ENCODE data around the gene LRRTM4. TPM values are rescaled to one million over a fixed set of nuclear protein-coding genes. Genes with fewer than 3 reads are reported as not detected.

The LRRTM4 gene
- total and polyA plus RNA-seq, 10 of the 15 experiments (the other 5 are each of a cell fraction or from before 2014, with no cell fraction given): 0.01 to 1.0 TPM; not detected in 8

GRCh38 chr2:77169426-77169825 lies 352.8 kb downstream of the LRRTM4 start:
- intact Hi-C loops (cut with micrococcal nuclease; ENCODE audit: unreplicated experiment): no loop called here
- in situ Hi-C loops (cut with MboI): no loop called here
- POLR2A ChIA-PET: no interaction called here
- Histone ChIP-seq H3K4me2 (ENCODE audit: control insufficient read depth, insufficient read depth) (no peak overlapping the region), H4K20me1 (ENCODE audit: control insufficient read depth, insufficient read depth) (no peaks in the 10 kb centered on the region), H3K9ac (ENCODE audit: control insufficient read depth, insufficient read depth, low read length) (no peak overlapping the region), H3K27me3 (replicated peaks in 1 of 2; ENCODE audit: control insufficient read depth in 2 of 2, insufficient read depth in 2 of 2, low read length in 1 of 2) (no peaks in the 10 kb centered on the region), H3K36me3 (ENCODE audit: control insufficient read depth in 2 of 2, insufficient read depth in 2 of 2, low read length in 1 of 2) (no peaks in the 10 kb centered on the region), H3K79me2 (ENCODE audit: control insufficient read depth, insufficient read depth, low read length) (no peaks in the 10 kb centered on the region), H2AFZ (ENCODE audit: control insufficient read depth, low read depth, low read length) (no peak overlapping the region), H3K4me3 (no peak overlapping the region), H3K4me1 (ENCODE audit: control insufficient read depth, insufficient read depth, low read length) (no peaks in the 10 kb centered on the region), H3K27ac (ENCODE audit: control insufficient read depth, insufficient read depth) (no peak overlapping the region), H3K9me3 (replicated peaks; ENCODE audit: control insufficient read depth, insufficient read depth, low read length) (no peaks in the 10 kb centered on the region)
- RAD21 ChIA-PET (ENCODE audit: unreplicated experiment): no interaction called here
- WGBS (ENCODE audit: insufficient coverage, insufficient replicate concordance, low lambda C conversion rate, missing lambda C conversion rate): 0% methylated on average over 2 of the region's 2 CpGs
- SMC1A ChIA-PET (ENCODE audit: uncharacterized antibody, unreplicated experiment): no interaction called here
- no peak for DNase-seq (ENCODE audit: low read depth, low spot score)
- BruUV-seq (replicated peaks): no TSS peak
- TF ChIP-seq RELA (IDR thresholded peaks at IDR 0.05; ENCODE audit: borderline replicate concordance, partially characterized antibody): no peak
- no peak for TF ChIP-seq BHLHE40 (IDR thresholded peaks at IDR 0.05; ENCODE audit: borderline replicate concordance in 1 of 2, low read depth in 2 of 2, low read length in 1 of 2)
- no peak for TF ChIP-seq POLR2AphosphoS5 (IDR thresholded peaks at IDR 0.05; ENCODE audit: low read length)
- TF ChIP-seq CUX1 (IDR thresholded peaks at IDR 0.05; ENCODE audit: insufficient replicate concordance, low read depth, low read length): no peak
- TF ChIP-seq SREBF1 (IDR thresholded peaks at IDR 0.05; ENCODE audit: low read length): no peak
- TF ChIP-seq SMARCA5 (IDR thresholded peaks at IDR 0.05): no peak
- TF ChIP-seq CBFB (IDR thresholded peaks at IDR 0.05; ENCODE audit: low read depth): no peak
- no peak for TF ChIP-seq ZBTB40 (IDR thresholded peaks at IDR 0.05; ENCODE audit: borderline replicate concordance)
- TF ChIP-seq YY1 (IDR thresholded peaks at IDR 0.05; ENCODE audit: low read depth, low read length): no peak
- TF ChIP-seq PBX3 (IDR thresholded peaks at IDR 0.05; ENCODE audit: insufficient replicate concordance, low read depth, low read length): no peak
- TF ChIP-seq ZNF217 (IDR thresholded peaks at IDR 0.05): no peak
- no peak for TF ChIP-seq RUNX3 (IDR thresholded peaks at IDR 0.05; ENCODE audit: low read length)
- no peak for TF ChIP-seq FOXM1 (IDR thresholded peaks at IDR 0.05; ENCODE audit: low read depth, low read length)
- TF ChIP-seq ETV6 (conservative IDR thresholded peaks at IDR 0.05 in 1 of 2, IDR thresholded peaks at IDR 0.05 in 1 of 2; ENCODE audit: borderline replicate concordance in 1 of 2, low read depth in 1 of 2): no peak
- FAIRE-seq: no peak
- ATAC-seq: no peak
- CTCF ChIA-PET: no interaction called here

Measured in GM12878 (cell line).